GM23338 (cell line): ENCODE measurements around the gene INTS6L. TPM values are rescaled to one million over a fixed set of nuclear protein-coding genes. Genes with fewer than 3 reads are reported as not detected.

ENCODE experiments used
- ATAC-seq: fragments of 200-7000 bp; cut with Tn5 transposase; 3 replicates; pipeline ENCODE4 v1.9.1; 2020
- DNase-seq: peaks from one replicate; pipeline ENCODE4 v3.0.0-alpha.2; 2015; ENCODE audit warnings: low spot score
- H2AFZ ChIP-seq: fragments of 200-600 bp; sonication (generic); 2 replicates; pipeline ENCODE4 v1.8.0; 2016; ENCODE audit warnings: antibody characterized with exemption, mild to moderate bottlenecking, moderate library complexity
- H3F3A ChIP-seq: fragments of 200-600 bp; sonication (generic); replicated peaks from 2 replicates; pipeline ENCODE4 v1.8.0; 2017; ENCODE audit warnings: antibody characterized with exemption, mixed run types, low read depth
- H3K27ac ChIP-seq: fragments of 200-600 bp; sonication (generic); 2 replicates; pipeline ENCODE4 v1.6.1; 2016; ENCODE audit warnings: low read depth
- H3K27me3 ChIP-seq: fragments of 200-600 bp; sonication (generic); 2 replicates; pipeline ENCODE4 v1.8.0; 2016; ENCODE audit warnings: mild to moderate bottlenecking, mixed run types, moderate library complexity; ENCODE audit not compliant: insufficient read depth
- H3K36me3 ChIP-seq: fragments of 200-600 bp; sonication (generic); 2 replicates; pipeline ENCODE4 v1.8.0; 2016; ENCODE audit warnings: mild to moderate bottlenecking; ENCODE audit not compliant: insufficient read depth
- H3K4me1 ChIP-seq: fragments of 200-600 bp; sonication (generic); 2 replicates; pipeline ENCODE4 v1.8.0; 2016; ENCODE audit warnings: mild to moderate bottlenecking, moderate library complexity; ENCODE audit not compliant: insufficient read depth
- H3K4me2 ChIP-seq: fragments of 200-600 bp; sonication (generic); 2 replicates; pipeline ENCODE4 v1.7.1; 2017; ENCODE audit warnings: mixed run types
- H3K4me3 ChIP-seq: fragments of 200-600 bp; sonication (generic); 2 replicates; pipeline ENCODE4 v1.6.1; 2016; ENCODE audit warnings: mixed run types
- H3K79me2 ChIP-seq: fragments of 200-600 bp; sonication (generic); replicated peaks from 2 replicates; pipeline ENCODE4 v1.8.0; 2017; ENCODE audit warnings: mild to moderate bottlenecking; ENCODE audit not compliant: insufficient read depth
- H3K9me2 ChIP-seq: fragments of 200-600 bp; sonication (generic); 2 replicates; pipeline ENCODE4 v1.8.0; 2017; ENCODE audit not compliant: insufficient read depth
- H4K20me1 ChIP-seq: fragments of 200-600 bp; sonication (generic); replicated peaks from 2 replicates; pipeline ENCODE4 v1.8.0; 2017; ENCODE audit warnings: mild to moderate bottlenecking; ENCODE audit not compliant: insufficient read depth
- H3K27ac Mint-ChIP-seq: 2 replicates; pipeline ENCODE4 v1.8.0; 2020; ENCODE audit warnings: inconsistent platforms, mild to moderate bottlenecking, moderate library complexity, mixed read lengths
- H3K27me3 Mint-ChIP-seq: 3 replicates; pipeline ENCODE4 v1.8.0; 2022; ENCODE audit warnings: low read depth, mild to moderate bottlenecking, moderate library complexity, mixed read lengths, inconsistent platforms; ENCODE audit not compliant: insufficient read depth, poor library complexity
- H3K36me3 Mint-ChIP-seq: 3 replicates; pipeline ENCODE4 v1.8.0; 2021; ENCODE audit warnings: low read depth, mild to moderate bottlenecking, inconsistent platforms, moderate library complexity, mixed read lengths
- H3K4me1 Mint-ChIP-seq: 3 replicates; pipeline ENCODE4 v1.8.0; 2020; ENCODE audit warnings: mild to moderate bottlenecking, inconsistent platforms, mixed read lengths
- H3K4me3 Mint-ChIP-seq: 3 replicates; pipeline ENCODE4 v1.8.0; 2021; ENCODE audit warnings: moderate library complexity, mild to moderate bottlenecking, inconsistent platforms, mixed read lengths
- H3K9me3 Mint-ChIP-seq: 3 replicates; pipeline ENCODE4 v1.8.0; 2020; ENCODE audit warnings: moderate library complexity, mild to moderate bottlenecking, inconsistent platforms, mixed read lengths
- CTCF ChIP-seq, 2 experiments: fragments of 200-600 bp in 1 of 2; sonication (generic) in 1 of 2; conservative IDR thresholded peaks; 2 replicates each; pipeline versions ENCODE4 v1.5.1 to v1.6.1; 2016 to 2017; ENCODE audit warnings: antibody characterized with exemption in 2 of 2, low read depth in 2 of 2, mild to moderate bottlenecking in 2 of 2, moderate library complexity in 1 of 2
- ETS1 ChIP-seq: IDR thresholded peaks from 2 replicates; pipeline ENCODE4 v1.6.1; 2016; ENCODE audit warnings: antibody characterized with exemption
- EZH2phosphoT487 ChIP-seq: fragments of 200-600 bp; sonication (generic); IDR thresholded peaks from one replicate; pipeline ENCODE4 v1.8.1; 2018; ENCODE audit warnings: antibody characterized with exemption; ENCODE audit not compliant: unreplicated experiment
- JUNB ChIP-seq: IDR thresholded peaks from one replicate; pipeline ENCODE4 v1.6.1; 2016; ENCODE audit warnings: antibody characterized with exemption; ENCODE audit not compliant: unreplicated experiment
- NANOG ChIP-seq: IDR thresholded peaks from 2 replicates; pipeline ENCODE4 v1.6.1; 2016; ENCODE audit warnings: antibody characterized with exemption, borderline replicate concordance
- POLR2AphosphoS5 ChIP-seq: IDR thresholded peaks from 2 replicates; pipeline ENCODE4 v1.6.1; 2016; ENCODE audit warnings: antibody characterized with exemption, low read depth
- STAT1 ChIP-seq: IDR thresholded peaks from one replicate; pipeline ENCODE4 v1.6.1; 2016; ENCODE audit warnings: antibody characterized with exemption; ENCODE audit not compliant: unreplicated experiment
- ZNF114 ChIP-seq: fragments of 250-450 bp; sonication (Bioruptor Pico); IDR thresholded peaks from 2 replicates; pipeline ENCODE4 v1.5.0; 2020; ENCODE audit warnings: mild to moderate bottlenecking, moderate library complexity
- ZNF331 ChIP-seq: fragments of 250-450 bp; sonication (Bioruptor Pico); IDR thresholded peaks from 2 replicates; pipeline ENCODE4 v1.5.0; 2020; ENCODE audit warnings: low read depth, mild to moderate bottlenecking, moderate library complexity
- ZNF462 ChIP-seq: fragments of 250-450 bp; sonication (Bioruptor Pico); IDR thresholded peaks from 2 replicates; pipeline ENCODE4 v1.5.0; 2020; ENCODE audit warnings: mild to moderate bottlenecking, moderate library complexity
- polyA plus RNA-seq: library from polyadenylated mRNA; unstranded; fragments of >200 nt; fragmentation: Nextera tagmentation; extraction: Ambion mirVana; gene quantifications from 2 replicates; pipeline ENCODE4 v1.2.1, GENCODE V29; 2016
- total RNA-seq: library from RNA; depleted of rRNA; stranded (reverse); fragments of >200 nt; shearing (Covaris generic); gene quantifications from 2 replicates; pipeline ENCODE4 v1.2.3, GENCODE V29; 2014

The INTS6L gene
- total and polyA plus RNA-seq, 2 experiments from 2014 or later: 4.5 to 6.4 TPM

GRCh38 chrX:135476378-135476777 lies 44.1 kb upstream of the INTS6L start (continued):
- TF ChIP-seq ZNF462: no peak
- no peak for TF ChIP-seq JUNB
- no peak for TF ChIP-seq POLR2AphosphoS5
- no peak for TF ChIP-seq EZH2phosphoT487
- no peak for TF ChIP-seq ZNF331 (CRISPR knock-in tag)

- no peaks in the 10 kb centered on the region for H3K9me3 Mint-ChIP-seq
- TF ChIP-seq STAT1 (no peak), EZH2phosphoT487 (no peak), CTCF (conservative IDR thresholded peaks at IDR 0.05; ENCODE audit: low read depth in 2 of 2) (peak; percentile 65 to 86), ETS1 (no peak), NANOG (no peak), ZNF114 (CRISPR knock-in tag) (no peak)
Observed at GRCh38 chrX:135477576-135477975, 42.9 kb upstream of the INTS6L start.

More at GRCh38 chrX:135477576-135477975, 42.9 kb upstream of the INTS6L start:
- Mint-ChIP-seq H3K4me1 (no peaks in the 10 kb centered on the region), H3K27ac (no peak overlapping the region), H3K36me3 (no peaks in the 10 kb centered on the region), H3K4me3 (no peak overlapping the region), H3K27me3 (no peaks in the 10 kb centered on the region)
- H3K4me3 ChIP-seq: no peak overlapping the region
- H3K4me1 ChIP-seq: no peaks in the 10 kb centered on the region
- H3K4me2 ChIP-seq: no peak overlapping the region
- no peaks in the 10 kb centered on the region for H4K20me1 ChIP-seq
- H3F3A ChIP-seq: no peaks in the 10 kb centered on the region
- DNase-seq (peak; percentile 71), ATAC-seq (peak; percentile 95)
- no peaks in the 10 kb centered on the region for H3K9me2 ChIP-seq
- H2AFZ ChIP-seq: no peak overlapping the region
- no peaks in the 10 kb centered on the region for H3K27me3 ChIP-seq
- no peaks in the 10 kb centered on the region for H3K79me2 ChIP-seq
- no peak overlapping the region for H3K27ac ChIP-seq
- H3K36me3 ChIP-seq: no peaks in the 10 kb centered on the region
